Measurements from ENCODE around the gene INPP5F.
A peak's percentile ranks its signal among the peaks of the same experiment; 100 is the strongest.

Gene INPP5F, protein sequence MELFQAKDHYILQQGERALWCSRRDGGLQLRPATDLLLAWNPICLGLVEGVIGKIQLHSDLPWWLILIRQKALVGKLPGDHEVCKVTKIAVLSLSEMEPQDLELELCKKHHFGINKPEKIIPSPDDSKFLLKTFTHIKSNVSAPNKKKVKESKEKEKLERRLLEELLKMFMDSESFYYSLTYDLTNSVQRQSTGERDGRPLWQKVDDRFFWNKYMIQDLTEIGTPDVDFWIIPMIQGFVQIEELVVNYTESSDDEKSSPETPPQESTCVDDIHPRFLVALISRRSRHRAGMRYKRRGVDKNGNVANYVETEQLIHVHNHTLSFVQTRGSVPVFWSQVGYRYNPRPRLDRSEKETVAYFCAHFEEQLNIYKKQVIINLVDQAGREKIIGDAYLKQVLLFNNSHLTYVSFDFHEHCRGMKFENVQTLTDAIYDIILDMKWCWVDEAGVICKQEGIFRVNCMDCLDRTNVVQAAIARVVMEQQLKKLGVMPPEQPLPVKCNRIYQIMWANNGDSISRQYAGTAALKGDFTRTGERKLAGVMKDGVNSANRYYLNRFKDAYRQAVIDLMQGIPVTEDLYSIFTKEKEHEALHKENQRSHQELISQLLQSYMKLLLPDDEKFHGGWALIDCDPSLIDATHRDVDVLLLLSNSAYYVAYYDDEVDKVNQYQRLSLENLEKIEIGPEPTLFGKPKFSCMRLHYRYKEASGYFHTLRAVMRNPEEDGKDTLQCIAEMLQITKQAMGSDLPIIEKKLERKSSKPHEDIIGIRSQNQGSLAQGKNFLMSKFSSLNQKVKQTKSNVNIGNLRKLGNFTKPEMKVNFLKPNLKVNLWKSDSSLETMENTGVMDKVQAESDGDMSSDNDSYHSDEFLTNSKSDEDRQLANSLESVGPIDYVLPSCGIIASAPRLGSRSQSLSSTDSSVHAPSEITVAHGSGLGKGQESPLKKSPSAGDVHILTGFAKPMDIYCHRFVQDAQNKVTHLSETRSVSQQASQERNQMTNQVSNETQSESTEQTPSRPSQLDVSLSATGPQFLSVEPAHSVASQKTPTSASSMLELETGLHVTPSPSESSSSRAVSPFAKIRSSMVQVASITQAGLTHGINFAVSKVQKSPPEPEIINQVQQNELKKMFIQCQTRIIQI

DNA sequence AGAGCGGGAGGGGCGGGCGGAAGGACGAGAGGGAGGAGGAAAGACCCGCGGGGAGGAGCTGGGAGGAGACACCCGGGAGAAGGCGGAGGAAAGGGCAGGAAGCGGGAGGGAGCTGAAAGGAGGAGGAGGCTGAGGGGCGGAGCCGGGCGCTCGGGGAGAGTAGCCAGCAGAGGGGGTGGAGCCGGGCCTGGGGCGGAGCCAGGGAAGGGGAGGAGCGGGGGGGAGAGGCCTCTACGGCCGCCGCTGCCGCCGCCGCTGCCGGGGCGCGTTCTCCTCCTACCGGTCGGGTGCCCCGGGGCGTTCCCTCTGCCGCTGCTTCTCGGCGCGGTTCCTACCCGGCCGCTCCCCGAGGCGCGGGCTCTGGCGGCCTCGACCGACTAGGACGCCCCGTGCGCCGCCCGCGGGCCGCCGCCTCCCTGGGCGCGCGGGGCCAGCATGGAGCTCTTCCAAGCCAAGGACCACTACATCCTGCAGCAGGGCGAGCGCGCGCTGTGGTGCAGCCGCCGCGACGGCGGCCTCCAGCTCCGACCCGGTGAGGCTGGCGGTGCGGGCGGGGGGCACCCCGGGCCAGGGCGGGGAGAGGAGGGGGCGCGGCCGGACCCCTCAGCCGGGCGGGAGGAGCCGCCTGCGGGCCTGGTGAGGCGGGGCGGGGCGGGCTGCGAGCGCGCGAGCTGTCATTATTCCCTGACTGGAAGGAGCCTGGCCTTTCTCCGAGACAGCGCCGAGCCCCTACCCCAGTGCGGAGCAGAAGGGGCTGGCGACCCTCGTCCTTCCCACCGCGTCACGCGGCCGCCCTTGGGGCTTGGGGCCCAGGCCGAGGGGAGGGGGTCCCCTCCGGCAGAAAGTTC lies at the start of gene INPP5F:
INPP5F (plus strand) TSS at position 223 of the 848 bp plus-strand sequence; CDS start at position 436, 213 bp downstream.
- H3K27me3 ChIP-seq (ENCODE audit: control insufficient read depth in 1 of 2, insufficient read depth in 2 of 2, low read length in 2 of 2) = no peaks in the 10 kb centered on the region
- H3K9ac ChIP-seq (ENCODE audit: low read length in 2 of 2) = peak within 1 kb of the TSS; percentile 79 to 86
- peaks cover 21% of the 10 kb centered on the region for H3K4me1 ChIP-seq (ENCODE audit: control insufficient read depth, insufficient read depth, low read length)
- peak within 1 kb of the TSS; percentile 90 to 94 for H3K4me3 ChIP-seq (ENCODE audit: low read length in 2 of 2)
- peak within 1 kb of the TSS; percentile 76 for H3K27ac ChIP-seq (ENCODE audit: low read length)
- H3K9me3 ChIP-seq (ENCODE audit: control insufficient read depth in 2 of 2, low read length in 2 of 2) = no peaks in the 10 kb centered on the region
- H3K36me3 ChIP-seq (ENCODE audit: control insufficient read depth in 2 of 2, insufficient read depth in 2 of 2, low read length in 2 of 2) = no peaks in the 10 kb centered on the region

DNA sequence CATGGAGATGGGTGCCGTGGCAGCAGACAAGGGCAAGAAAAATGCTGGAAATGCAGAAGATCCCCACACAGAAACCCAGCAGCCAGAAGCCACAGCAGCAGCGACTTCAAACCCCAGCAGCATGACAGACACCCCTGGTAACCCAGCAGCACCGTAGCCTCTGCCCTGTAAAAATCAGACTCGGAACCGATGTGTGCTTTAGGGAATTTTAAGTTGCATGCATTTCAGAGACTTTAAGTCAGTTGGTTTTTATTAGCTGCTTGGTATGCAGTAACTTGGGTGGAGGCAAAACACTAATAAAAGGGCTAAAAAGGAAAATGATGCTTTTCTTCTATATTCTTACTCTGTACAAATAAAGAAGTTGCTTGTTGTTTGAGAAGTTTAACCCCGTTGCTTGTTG lies 48.7 kb upstream of the INPP5F start:
- H3K27me3 ChIP-seq (ENCODE audit: control insufficient read depth in 1 of 2, insufficient read depth in 2 of 2, low read length in 2 of 2) = no peaks in the 10 kb centered on the region
- H3K4me3 ChIP-seq (ENCODE audit: low read length in 2 of 2) = no peak overlapping the region
- peaks cover 43 to 49% of the 10 kb centered on the region in 2 donors for H3K36me3 ChIP-seq (ENCODE audit: control insufficient read depth in 2 of 2, insufficient read depth in 2 of 2, low read length in 2 of 2)
- H3K9me3 ChIP-seq (ENCODE audit: control insufficient read depth in 2 of 2, low read length in 2 of 2) = no peaks in the 10 kb centered on the region
- H3K9ac ChIP-seq (ENCODE audit: low read length in 2 of 2) = no peak overlapping the region
- no peak overlapping the region for H3K27ac ChIP-seq (ENCODE audit: low read length)
- peaks cover 43% of the 10 kb centered on the region for H3K4me1 ChIP-seq (ENCODE audit: control insufficient read depth, insufficient read depth, low read length)

DNA sequence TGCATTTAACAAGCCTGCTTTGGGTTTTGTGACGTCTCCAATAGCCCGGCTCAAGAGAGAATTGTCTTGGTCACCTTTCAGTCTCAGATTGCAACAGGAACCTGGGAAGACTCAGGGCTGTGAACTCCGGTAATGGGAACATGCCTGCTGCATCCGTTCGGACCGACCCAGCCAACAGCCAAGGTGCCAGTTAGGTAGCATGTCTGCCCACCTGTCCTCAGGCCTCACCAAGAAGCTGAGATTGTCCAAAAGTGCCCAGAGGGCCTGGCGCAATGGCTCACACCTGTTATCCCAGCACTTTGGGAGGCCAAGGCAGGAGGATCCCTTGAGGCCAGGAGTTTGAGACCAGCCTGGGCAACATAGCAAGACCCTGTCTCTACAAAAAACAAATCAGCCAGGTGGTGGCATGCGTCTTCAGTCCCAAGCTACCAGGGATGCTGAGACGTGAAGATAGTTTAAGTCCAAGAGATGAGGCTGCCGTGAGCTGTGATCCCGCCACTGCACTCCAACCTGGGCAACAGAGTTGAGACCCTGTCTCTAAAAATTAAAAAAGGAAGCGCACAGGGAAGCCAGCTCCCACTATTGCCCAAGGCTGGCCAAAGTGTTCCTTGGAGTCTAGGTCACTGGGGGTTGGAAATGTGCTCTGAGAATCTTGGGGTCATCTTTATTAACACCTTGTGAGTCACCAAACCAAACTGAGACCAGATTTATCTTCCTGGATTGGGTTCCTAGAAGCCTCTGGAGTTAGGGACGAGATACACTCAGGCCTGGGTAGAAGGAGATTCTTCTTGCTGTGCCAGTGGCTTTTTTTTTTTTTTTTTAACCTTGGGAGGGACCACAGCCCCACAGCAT lies 47.7 kb upstream of the INPP5F start:
- Histone ChIP-seq H3K9me3 (ENCODE audit: control insufficient read depth in 2 of 2, low read length in 2 of 2) (no peaks in the 10 kb centered on the region), H3K36me3 (ENCODE audit: control insufficient read depth in 2 of 2, insufficient read depth in 2 of 2, low read length in 2 of 2) (peaks cover 33 to 39% of the 10 kb centered on the region in 2 donors), H3K27ac (ENCODE audit: low read length) (peak overlapping the region; percentile 62), H3K4me1 (ENCODE audit: control insufficient read depth, insufficient read depth, low read length) (peaks cover 41% of the 10 kb centered on the region), H3K4me3 (ENCODE audit: low read length in 2 of 2) (no peak overlapping the region), H3K27me3 (ENCODE audit: control insufficient read depth in 1 of 2, insufficient read depth in 2 of 2, low read length in 2 of 2) (no peaks in the 10 kb centered on the region), H3K9ac (ENCODE audit: low read length in 2 of 2) (peak overlapping the region in 1 of 2 donors; percentile 49)

DNA sequence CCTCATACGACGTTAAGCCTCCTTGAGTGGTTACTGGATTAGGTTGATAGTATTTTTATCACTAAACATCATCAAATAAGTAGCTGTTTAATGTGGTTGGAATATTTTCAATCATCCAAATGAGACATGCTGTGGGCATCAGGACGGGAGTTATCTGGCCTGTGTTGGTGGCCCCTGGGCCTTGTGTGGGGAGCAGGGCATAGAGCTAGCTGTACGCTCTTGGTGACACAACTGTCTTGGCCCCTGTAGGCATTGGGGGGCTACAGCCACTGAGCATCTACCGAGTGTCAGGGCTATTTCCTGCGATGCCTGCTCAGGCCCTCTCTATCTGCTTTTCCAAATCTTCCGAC lies 46.4 kb upstream of the INPP5F start:
- Histone ChIP-seq H3K9ac (ENCODE audit: low read length in 2 of 2) (no peak overlapping the region), H3K27ac (ENCODE audit: low read length) (peak overlapping the region; percentile 24), H3K27me3 (ENCODE audit: control insufficient read depth in 1 of 2, insufficient read depth in 2 of 2, low read length in 2 of 2) (no peaks in the 10 kb centered on the region), H3K4me3 (ENCODE audit: low read length in 2 of 2) (no peak overlapping the region), H3K4me1 (ENCODE audit: control insufficient read depth, insufficient read depth, low read length) (peaks cover 38% of the 10 kb centered on the region), H3K36me3 (ENCODE audit: control insufficient read depth in 2 of 2, insufficient read depth in 2 of 2, low read length in 2 of 2) (peaks cover 22 to 26% of the 10 kb centered on the region in 2 donors), H3K9me3 (ENCODE audit: control insufficient read depth in 2 of 2, low read length in 2 of 2) (no peaks in the 10 kb centered on the region)

DNA sequence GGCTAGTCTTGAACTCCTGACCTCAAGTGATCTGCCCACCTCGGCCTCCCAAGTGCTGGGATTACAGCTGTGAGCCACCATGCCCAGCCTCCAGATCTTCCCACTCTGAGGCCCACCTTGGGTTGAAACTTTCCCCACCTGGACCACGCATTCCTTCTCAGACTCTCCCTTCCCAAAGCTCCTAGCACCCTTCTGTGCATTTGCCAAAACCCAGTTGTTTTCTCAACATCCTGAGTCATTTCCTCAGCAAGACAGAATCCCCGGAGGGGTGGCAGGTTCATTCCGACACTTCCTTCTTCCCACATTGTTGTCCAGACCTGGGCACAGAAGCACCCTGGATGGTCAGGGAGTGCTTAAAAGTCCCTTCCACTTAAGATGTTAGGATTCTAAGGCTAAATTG lies 45.8 kb upstream of the INPP5F start:
- Histone ChIP-seq H3K36me3 (ENCODE audit: control insufficient read depth in 2 of 2, insufficient read depth in 2 of 2, low read length in 2 of 2) (peaks cover 20 to 23% of the 10 kb centered on the region in 2 donors), H3K27ac (ENCODE audit: low read length) (peak overlapping the region; percentile 64), H3K4me3 (ENCODE audit: low read length in 2 of 2) (no peak overlapping the region), H3K9ac (ENCODE audit: low read length in 2 of 2) (no peak overlapping the region), H3K27me3 (ENCODE audit: control insufficient read depth in 1 of 2, insufficient read depth in 2 of 2, low read length in 2 of 2) (no peaks in the 10 kb centered on the region), H3K4me1 (ENCODE audit: control insufficient read depth, insufficient read depth, low read length) (peaks cover 38% of the 10 kb centered on the region), H3K9me3 (ENCODE audit: control insufficient read depth in 2 of 2, low read length in 2 of 2) (no peaks in the 10 kb centered on the region)

DNA sequence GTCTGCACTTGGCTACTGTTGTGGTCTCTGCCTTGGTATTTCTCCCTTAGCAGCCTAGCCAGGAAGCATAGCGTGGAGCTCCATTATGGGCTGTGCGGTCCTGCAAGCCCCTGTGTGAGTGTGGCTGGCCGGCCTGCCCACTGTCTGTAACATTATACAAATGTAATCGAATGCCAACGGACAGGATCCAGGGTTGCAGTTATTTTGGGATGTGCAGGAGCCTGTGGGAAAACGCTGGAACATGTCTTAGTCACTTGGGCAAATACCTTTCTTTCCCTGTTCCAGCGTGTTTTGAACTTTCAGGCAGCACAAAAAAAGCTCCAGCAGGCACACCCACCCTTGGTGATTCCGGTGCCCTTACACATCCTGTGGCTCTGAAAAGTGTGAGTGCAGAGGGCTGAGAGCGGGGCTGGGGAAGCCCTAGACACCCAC lies 45.2 kb upstream of the INPP5F start:
- peaks cover 16 to 20% of the 10 kb centered on the region in 2 donors for H3K36me3 ChIP-seq (ENCODE audit: control insufficient read depth in 2 of 2, insufficient read depth in 2 of 2, low read length in 2 of 2)
- no peaks in the 10 kb centered on the region for H3K9me3 ChIP-seq (ENCODE audit: control insufficient read depth in 2 of 2, low read length in 2 of 2)
- H3K4me3 ChIP-seq (ENCODE audit: low read length in 2 of 2) = peak overlapping the region in 1 of 2 donors; percentile 29
- H3K4me1 ChIP-seq (ENCODE audit: control insufficient read depth, insufficient read depth, low read length) = peaks cover 38% of the 10 kb centered on the region
- H3K27me3 ChIP-seq (ENCODE audit: control insufficient read depth in 1 of 2, insufficient read depth in 2 of 2, low read length in 2 of 2) = no peaks in the 10 kb centered on the region
- no peak overlapping the region for H3K9ac ChIP-seq (ENCODE audit: low read length in 2 of 2)
- peak overlapping the region; percentile 64 for H3K27ac ChIP-seq (ENCODE audit: low read length)

DNA sequence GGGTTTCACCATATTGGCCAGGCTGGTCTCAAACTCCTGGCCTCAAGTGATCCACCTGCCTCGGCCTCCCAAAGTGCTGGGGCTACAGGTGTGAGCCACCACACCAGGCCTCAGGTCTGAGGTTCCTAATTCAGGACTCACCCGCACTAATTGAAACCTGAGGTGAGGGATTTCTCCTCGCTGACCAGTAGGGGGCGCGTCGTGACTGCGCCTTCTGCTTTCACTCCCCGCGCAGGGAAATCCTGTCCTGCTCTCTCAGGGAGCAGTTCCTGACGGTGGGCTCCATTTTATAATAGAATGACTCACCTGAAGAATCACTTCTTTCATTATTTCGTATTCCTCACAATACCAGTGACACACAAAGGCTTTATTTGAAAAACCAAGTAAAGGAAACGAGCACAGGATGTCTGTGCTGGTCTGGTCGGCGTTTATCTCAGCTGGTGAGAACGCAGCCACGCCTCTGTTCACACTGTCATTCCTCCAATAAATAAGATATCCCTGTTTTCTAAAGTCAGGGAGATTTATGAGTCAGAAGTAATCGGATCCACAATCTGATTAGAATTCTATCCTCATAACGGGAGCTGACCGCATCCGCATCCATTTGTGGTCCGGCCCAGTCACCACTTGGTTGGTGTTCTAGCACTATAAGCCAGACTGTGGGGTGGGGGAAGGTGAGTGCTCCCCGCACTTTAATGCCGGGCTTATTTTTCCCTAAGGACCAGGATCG lies 39.2 kb upstream of the INPP5F start:
- Histone ChIP-seq H3K9ac (ENCODE audit: low read length in 2 of 2) (peak overlapping the region in 1 of 2 donors; percentile 36), H3K27me3 (ENCODE audit: control insufficient read depth in 1 of 2, insufficient read depth in 2 of 2, low read length in 2 of 2) (no peaks in the 10 kb centered on the region), H3K27ac (ENCODE audit: low read length) (no peak overlapping the region), H3K36me3 (ENCODE audit: control insufficient read depth in 2 of 2, insufficient read depth in 2 of 2, low read length in 2 of 2) (no peaks in the 10 kb centered on the region), H3K4me1 (ENCODE audit: control insufficient read depth, insufficient read depth, low read length) (peaks cover 9% of the 10 kb centered on the region), H3K4me3 (ENCODE audit: low read length in 2 of 2) (peak overlapping the region in 1 of 2 donors; percentile 44), H3K9me3 (ENCODE audit: control insufficient read depth in 2 of 2, low read length in 2 of 2) (no peaks in the 10 kb centered on the region)

DNA sequence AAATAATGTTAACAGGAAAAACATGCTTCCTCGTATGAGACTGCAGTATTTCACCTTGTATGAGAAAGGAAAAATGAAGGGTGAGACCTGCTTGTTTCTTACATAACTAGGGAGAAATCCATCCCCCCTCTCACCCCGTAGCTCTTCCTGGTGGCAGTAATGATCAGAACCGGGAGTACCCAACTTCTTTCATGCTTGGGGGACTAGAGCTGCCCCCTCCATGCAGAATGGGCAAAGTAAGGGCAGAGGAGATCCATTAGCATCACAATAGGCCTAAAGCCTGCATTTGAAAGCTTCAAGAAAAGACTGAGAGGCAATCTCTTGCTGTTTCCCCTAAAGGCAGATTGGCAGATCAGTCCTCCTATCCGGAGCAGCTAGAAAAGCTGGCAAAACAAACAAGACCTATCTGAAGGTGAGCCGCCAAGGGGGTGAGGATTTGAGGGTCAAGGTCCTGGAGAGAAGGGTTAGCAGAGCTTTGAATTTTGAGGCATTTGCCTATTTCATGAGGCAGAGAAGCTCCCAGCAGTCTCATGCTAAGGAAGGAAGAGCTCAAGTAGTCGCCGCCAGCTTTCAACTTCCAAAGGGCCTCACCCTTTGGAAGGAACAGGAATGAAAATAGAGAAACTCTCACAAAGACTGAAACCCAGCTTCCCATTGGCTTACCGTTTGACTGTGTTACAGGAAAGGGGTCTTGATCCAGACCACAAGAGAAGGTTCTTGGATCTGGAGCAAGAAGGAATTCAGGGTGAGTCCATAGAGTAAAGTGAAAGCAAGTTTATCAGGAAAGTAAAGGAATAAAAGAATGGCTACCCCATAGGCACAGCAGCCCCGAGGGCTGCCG lies 38.4 kb upstream of the INPP5F start:
- H3K27me3 ChIP-seq (ENCODE audit: control insufficient read depth in 1 of 2, insufficient read depth in 2 of 2, low read length in 2 of 2) = no peaks in the 10 kb centered on the region
- peaks cover 3% of the 10 kb centered on the region for H3K4me1 ChIP-seq (ENCODE audit: control insufficient read depth, insufficient read depth, low read length)
- H3K36me3 ChIP-seq (ENCODE audit: control insufficient read depth in 2 of 2, insufficient read depth in 2 of 2, low read length in 2 of 2) = no peaks in the 10 kb centered on the region
- no peak overlapping the region for H3K4me3 ChIP-seq (ENCODE audit: low read length in 2 of 2)
- H3K9ac ChIP-seq (ENCODE audit: low read length in 2 of 2) = no peak overlapping the region
- no peaks in the 10 kb centered on the region for H3K9me3 ChIP-seq (ENCODE audit: control insufficient read depth in 2 of 2, low read length in 2 of 2)
- H3K27ac ChIP-seq (ENCODE audit: low read length) = no peak overlapping the region

Data from stomach smooth muscle (tissue), 2 donors.